ENCODE results near the gene TCEA3. TPM values are rescaled to one million over a fixed set of nuclear protein-coding genes. Genes with fewer than 3 reads are reported as not detected.
"Not testable (repeated sequence)": the region's sequence is repeated elsewhere in the genome, so short reads cannot be mapped to it uniquely, and the experiment has no call there.

Gene TCEA3
- total RNA-seq, 1 donor from 2014 or later, result 8.8 TPM

DNA sequence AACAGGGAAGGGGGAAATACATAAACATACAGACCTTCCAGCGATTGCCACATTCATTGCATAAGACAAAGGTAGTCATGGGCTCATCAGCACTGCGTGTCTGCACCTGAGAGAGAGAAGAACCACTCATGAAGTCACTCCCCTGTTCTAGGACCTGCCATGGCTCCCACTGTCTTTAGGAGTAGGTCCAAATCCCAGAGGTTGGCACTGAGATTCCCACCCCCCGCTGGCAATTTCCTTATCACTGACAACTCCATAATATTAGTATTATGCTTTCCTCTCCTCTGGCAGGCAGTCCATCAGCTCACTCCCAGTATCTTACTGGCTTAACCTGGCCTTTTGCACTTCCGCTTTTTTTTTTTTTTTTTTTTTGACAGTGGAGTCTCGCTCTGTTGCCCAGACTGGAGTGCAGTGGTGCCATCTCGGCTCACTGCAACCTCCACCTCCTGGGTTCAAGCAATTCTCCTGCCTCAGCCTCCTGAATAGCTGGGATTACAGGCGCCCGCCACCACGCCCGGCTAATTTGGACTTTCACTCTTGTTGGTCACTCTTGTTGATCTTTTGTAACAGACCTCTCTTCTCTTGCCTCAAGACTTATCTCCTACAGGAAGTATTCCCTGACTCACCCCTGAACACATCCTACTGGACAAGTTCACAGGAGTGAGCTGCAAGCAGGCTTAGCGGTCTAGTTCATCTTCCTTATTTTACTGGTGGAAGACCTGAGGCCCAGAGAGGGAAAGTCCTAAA, 40.1 kb downstream of the TCEA3 start:
- DNase-seq (ENCODE audit: extremely low spot score, unreplicated experiment), result no peak
- H3K9me3 Mint-ChIP-seq, result no peaks in the 10 kb centered on the region
- H3K27ac Mint-ChIP-seq, result no peak overlapping the region
- peaks cover 19% of the 10 kb centered on the region for H3K4me1 Mint-ChIP-seq (ENCODE audit: unreplicated experiment)
- peaks cover 10% of the 10 kb centered on the region for H3K36me3 Mint-ChIP-seq
- H3K4me3 Mint-ChIP-seq, result no peak overlapping the region
- no peaks in the 10 kb centered on the region for H3K27me3 Mint-ChIP-seq
- TF ChIP-seq CTCF (conservative IDR thresholded peaks at IDR 0.05), result no peak

DNA sequence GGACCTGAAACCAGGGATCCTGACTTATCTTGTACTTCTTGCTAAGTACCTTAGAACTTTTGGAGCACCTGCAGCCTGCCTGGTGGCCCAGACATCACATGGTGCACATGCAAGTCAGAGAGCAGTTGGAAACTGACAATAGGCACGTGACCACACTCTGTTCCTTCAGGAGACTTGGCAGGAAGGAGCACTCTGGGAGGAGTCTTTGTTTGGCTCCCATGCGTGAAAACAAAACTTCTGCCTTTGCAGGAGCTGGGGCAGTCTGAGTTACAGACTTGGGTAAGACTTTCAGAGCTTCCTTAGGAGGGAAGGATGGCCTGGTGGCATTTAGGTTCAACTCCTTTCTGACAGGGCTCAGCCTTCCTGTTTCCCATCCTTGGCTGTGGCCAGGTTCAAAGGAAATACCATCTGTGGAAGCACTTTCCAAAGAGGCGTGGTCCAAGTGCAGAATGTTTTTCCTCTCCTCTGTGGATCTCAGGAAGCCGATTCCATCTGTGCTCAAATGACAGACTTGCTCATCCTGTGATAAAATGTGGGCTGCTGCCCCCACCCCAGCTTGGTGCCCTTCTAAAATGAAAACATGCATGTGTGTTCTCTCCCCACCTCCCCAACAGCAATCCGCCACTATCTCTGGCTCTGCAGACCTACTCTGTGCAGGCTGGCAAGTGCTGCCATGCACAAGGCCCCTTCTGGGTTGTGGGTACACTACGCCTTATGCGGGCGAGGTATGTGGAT, 40.8 kb downstream of the TCEA3 start:
- no peaks in the 10 kb centered on the region for H3K9me3 Mint-ChIP-seq
- TF ChIP-seq CTCF (conservative IDR thresholded peaks at IDR 0.05), result no peak
- no peak overlapping the region for H3K27ac Mint-ChIP-seq
- DNase-seq (ENCODE audit: extremely low spot score, unreplicated experiment), result no peak
- peaks cover 10% of the 10 kb centered on the region for H3K36me3 Mint-ChIP-seq
- H3K4me3 Mint-ChIP-seq, result no peak overlapping the region
- peaks cover 19% of the 10 kb centered on the region for H3K4me1 Mint-ChIP-seq (ENCODE audit: unreplicated experiment)
- no peaks in the 10 kb centered on the region for H3K27me3 Mint-ChIP-seq

GRCh38 chr1:23381233-23381885, 43.2 kb downstream of the TCEA3 start:
- Mint-ChIP-seq H3K4me3 (no peak overlapping the region), H3K27me3 (no peaks in the 10 kb centered on the region), H3K4me1 (ENCODE audit: unreplicated experiment) (peaks cover 28% of the 10 kb centered on the region), H3K9me3 (no peaks in the 10 kb centered on the region), H3K36me3 (peaks cover 10% of the 10 kb centered on the region), H3K27ac (peak overlapping the region; percentile 74)
- TF ChIP-seq CTCF (conservative IDR thresholded peaks at IDR 0.05), result no peak
- no peak for DNase-seq (ENCODE audit: extremely low spot score, unreplicated experiment)

DNA sequence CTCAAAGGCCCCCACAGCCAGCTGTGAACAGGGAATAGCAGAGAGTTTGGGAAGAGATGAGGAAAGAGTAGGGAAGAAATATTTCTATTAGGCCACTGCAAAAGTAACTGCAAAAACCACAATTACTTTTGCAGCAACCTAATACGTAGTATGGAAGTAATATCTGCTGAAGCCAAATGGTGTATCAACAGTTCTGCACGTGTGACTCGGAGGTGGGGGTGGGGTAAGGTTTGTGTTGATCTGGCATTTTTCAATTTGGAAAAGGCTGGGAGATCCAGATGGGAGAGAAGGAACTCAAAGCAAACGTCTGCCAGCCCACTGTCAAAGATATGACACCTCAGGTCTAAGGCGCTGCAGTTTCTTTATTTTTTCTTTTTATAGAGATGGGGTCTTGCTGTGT, 43.8 kb downstream of the TCEA3 start:
- peaks cover 28% of the 10 kb centered on the region for H3K4me1 Mint-ChIP-seq (ENCODE audit: unreplicated experiment)
- no peak overlapping the region for H3K4me3 Mint-ChIP-seq
- no peak for TF ChIP-seq CTCF (conservative IDR thresholded peaks at IDR 0.05)
- H3K9me3 Mint-ChIP-seq, result no peaks in the 10 kb centered on the region
- H3K27ac Mint-ChIP-seq, result peak overlapping the region; percentile 74
- no peaks in the 10 kb centered on the region for H3K27me3 Mint-ChIP-seq
- H3K36me3 Mint-ChIP-seq, result peaks cover 10% of the 10 kb centered on the region
- DNase-seq (ENCODE audit: extremely low spot score, unreplicated experiment), result no peak

GRCh38 chr1:23380236-23380635, 44.3 kb downstream of the TCEA3 start:
- not testable (repeated sequence) for H3K27me3 Mint-ChIP-seq; DNase-seq (ENCODE audit: extremely low spot score, unreplicated experiment); H3K27ac Mint-ChIP-seq; H3K9me3 Mint-ChIP-seq; H3K4me3 Mint-ChIP-seq
- H3K36me3 Mint-ChIP-seq, result peaks cover 10% of the 10 kb centered on the region
- peaks cover 28% of the 10 kb centered on the region for H3K4me1 Mint-ChIP-seq (ENCODE audit: unreplicated experiment)
